T-helper 22 cell (primary cell): Measurements from ENCODE around the gene TMEM151B.
A peak's percentile ranks its signal among the peaks of the same experiment; 100 is the strongest.
"Not testable (repeated sequence)": the region's sequence is repeated elsewhere in the genome, so short reads cannot be mapped to it uniquely, and the experiment has no call there.

ENCODE experiments used
- DNase-seq: peaks from one replicate; pipeline ENCODE4 v3.0.0-alpha.2; 2020; ENCODE audit warnings: low read depth

The TMEM151B gene

DNA sequence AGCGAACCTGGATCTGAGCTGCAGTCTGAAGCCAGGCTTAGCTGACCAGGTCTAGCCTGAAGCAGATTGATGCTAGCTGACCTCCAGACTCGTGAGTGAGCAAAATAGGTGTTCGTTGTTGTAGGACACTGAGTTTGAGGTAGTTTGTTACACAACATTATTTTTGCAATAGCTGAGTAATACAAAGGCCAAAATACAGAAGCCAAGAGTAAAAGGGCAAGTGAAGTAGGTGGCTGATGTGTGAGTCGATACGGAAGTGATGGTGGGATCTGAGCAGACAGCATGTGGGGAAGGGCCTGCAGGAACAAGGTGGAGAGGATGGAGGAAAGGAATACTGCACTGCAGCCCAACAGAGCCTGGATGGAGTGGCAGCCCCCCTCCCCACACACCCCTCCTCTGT is 63.7 kb downstream of the TMEM151B start:
- no peak for DNase-seq

DNA sequence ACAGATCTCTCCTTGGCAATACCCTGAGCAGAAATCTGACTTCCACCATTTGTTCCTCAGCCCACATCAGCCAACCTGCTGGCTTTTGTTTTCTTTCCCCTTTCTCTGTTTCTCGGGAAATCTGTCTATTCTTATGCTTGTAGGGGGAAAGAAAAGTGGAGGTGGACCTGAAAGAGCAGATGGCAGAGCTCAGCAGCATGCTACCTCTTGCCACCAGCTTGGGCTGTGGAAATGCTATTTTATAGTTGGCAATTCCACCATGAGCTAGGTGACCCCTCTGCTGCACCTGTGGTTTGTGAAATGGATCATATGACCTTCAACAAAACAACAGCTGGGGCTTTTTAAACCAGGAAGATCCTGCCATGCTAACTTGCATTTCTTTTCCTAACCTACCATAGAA is 65.4 kb downstream of the TMEM151B start:
- DNase-seq = no peak

DNA sequence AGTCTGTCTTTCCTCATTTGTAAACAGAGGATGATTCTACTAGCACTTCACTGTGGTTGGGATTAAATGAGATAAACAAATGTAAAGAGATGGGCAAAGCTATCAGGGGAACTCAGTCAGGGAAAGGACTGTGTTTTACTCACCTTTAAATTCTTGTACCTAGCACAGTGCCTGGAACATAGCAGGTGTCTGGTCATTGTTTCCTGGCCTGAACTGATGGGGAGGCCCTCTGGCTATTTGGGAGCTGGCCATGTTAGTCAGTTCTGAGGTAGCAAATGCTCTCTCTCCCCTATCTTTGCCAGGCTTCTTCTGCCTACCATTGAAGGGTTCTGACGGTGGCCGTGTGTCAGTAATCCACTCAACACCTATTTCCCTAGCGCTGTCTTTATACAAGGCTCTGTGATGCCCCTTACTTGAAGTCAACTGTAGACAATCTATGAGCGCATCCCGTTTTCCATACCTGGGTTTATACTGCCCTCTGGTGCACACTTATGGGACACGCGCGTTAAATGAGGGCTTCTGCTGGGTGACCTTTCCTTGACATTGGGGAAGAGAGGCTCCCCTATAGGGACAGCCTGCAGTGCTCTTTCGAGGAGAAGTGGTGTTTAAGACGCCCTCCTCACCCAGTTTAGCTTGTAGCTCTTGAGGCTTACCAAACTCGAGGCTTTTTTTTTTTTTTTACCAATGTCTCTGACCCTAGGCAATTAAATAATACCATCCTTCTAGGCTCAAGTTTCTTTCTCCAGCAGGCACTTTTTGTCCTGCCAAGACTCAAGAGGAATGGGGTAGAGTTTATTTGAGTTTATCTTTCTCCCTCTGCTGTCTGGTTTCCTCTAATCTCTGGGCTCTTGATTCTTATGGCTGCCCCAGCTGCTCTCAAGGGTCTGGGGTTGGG is 68.2 kb downstream of the TMEM151B start:
- peak; percentile 21 for DNase-seq

GRCh38 chr6:44339301-44339700 is 69.1 kb downstream of the TMEM151B start:
- DNase-seq = no peak

DNA sequence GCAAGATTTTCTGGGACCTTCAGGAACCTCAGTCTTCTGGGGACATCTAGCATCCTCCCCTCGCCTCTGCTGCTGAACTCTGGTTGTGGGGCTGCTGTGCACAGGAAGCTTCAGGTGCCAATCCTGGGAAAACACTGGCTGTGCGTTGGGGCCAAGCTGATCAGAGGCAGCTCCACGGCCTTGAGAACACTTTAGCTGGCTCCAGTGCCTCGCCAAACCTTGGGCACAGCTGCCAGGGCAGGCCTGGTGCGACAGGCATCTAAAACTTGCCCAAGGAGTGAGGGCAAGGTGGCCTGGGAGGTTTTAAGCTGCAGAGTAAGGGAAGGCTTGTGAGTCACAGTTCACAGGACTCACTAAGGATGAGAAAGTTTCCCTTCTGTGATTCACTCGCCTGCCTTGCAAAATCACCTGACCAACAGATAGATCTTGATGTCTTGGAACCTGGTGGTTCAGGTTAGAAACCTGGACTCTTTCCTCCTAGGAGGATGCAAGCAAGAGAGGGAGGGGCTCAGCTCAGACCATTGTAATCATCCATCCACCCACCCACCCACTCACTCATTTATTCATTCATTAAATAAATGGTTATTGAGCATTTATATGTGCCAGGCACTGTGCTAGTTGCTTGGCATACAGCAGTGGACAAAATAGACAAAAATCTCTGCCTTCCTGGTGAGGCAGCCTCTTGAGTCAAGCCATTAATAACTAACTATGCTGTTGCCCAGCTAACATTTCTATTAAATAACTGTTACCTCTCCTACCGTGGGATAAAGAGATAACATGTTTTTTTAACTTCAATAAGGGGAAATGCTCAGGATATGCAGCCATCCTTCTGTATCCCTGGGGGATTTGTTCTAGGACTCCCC is 69.7 kb downstream of the TMEM151B start:
- DNase-seq = no peak

DNA sequence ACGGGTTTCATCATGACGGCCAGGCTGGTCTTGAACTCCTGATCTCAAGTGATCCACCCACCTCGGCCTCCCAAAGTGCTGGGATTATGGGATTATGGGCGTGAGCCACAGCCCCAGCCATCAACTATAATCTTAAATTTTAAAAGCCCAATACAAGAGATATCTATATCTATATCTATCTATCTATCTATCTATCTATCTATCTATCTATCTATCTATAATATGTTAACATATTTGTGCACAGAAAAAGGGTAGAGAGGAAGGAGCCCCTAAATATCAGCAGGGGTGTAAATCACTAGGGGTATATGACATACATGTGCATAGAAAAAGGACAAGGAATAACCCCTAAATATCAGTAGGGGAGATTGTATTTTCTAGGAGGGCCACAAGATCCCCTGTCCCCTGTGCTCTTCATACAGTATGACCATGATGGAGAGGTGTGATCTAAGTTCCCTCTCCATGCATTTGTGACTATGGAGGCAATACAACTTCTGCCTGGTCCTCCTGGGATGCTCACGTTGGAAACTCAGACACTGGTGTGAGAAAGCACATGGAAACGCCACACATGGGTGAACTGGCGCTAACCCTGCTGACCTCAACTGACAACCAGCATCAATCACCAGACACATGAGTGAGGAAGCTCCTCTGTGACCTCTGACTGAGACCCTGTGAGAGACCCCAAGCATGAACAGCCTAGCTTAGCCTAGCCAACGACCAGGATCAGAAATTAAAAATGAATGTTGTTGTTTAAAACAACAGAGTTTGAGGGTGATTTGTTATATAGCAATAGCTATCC is 71.0 kb downstream of the TMEM151B start:
- DNase-seq = no peak

DNA sequence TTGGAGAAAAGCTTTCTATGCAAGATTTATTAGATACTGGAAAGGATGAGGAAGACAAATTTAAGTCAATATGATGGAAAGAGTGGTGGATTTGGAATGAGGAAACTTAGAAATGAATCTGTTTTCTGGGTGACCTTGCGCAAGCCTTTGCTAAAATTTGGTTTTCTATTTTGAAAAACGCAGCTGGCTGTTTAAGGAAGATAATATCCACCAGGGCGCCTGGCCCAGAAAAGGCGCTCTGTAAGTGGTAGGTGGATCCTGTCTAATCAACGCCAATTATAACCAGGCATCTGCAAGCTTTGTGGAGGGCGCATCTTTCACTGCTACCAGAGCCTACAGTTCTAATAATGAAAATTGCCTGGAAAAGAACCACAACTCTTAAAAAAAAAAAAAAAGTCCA is 71.8 kb downstream of the TMEM151B start:
- DNase-seq = no peak

DNA sequence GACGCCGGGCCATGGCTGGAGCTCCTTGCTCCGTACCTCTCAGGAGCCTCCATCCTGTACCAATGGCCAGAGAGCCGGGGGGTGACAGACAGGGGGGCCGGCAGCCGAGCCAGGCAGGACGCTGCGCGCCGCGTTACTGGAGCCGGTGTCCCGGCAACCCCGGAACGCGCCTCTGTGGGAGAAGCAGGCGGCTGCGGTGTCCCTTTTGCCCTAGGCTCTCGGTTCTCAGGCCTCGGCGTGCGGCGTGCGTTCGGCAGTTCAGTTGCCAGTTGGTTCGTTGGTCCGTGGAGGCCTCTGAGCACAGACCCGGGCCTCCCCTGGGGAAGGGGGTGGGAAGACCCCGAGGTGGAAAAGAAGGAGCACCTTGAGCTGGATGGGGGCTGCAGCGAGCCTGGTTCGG is 72.2 kb downstream of the TMEM151B start, which contains the start of gene SPATS1:
SPATS1 (plus strand) TSS at position 162 of the 400 bp plus-strand sequence. CDS start 446 bp downstream, outside the sequence.
- DNase-seq = no peak

GRCh38 chr6:44346818-44347217 is 76.6 kb downstream of the TMEM151B start:
- not testable (repeated sequence) for DNase-seq

DNA sequence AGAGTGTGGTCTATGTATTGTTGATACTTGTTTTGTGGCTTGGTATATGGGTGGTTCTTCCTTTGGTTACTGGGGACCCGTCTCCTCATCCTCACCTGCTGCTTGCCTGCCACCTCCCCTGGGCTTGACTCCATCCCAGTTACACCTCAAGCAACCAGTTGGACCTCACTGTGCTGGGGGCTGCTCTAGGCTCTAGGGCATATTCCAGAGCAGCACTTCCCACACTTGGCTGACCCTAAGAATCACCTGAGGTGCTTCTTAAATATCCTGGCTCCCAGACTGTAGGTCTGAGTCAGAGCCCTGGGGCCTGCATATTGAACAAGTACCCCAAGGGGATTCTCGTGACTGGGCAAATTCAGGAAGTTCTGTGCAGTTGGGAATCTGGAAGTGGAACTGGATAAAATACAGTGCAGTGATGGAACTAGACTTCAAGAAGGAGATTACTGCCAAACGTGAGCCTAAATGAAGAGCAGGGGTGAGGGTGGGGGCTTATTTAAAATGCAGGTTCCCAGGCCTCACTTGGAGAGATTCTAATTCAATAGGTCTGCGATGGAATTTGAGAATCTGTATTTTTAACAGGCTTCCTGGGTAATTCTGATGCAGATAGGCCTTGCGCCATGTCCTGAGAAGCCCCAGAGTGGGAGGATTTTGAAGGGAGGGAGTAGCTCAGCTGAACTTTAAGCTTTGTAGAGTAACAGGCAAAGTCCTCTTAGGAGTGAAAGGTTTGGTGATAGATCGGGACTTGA is 79.8 kb downstream of the TMEM151B start:
- DNase-seq = no peak

DNA sequence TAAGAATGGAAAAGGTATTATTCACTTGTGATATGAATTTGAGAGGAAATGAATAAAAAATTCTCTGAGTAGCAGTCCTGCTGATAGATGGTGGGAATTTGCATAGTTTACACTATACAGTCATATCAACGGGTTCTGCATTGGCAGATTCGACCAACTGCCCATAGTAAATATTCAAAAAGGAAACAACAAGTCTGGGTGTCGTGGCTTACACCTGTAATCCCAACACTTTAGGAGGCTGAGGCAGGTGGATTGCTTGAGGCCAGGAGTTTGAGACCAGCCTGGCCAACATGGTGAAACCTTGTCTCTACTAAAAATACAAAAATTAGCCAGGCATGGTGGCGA is 80.4 kb downstream of the TMEM151B start:
- DNase-seq = not testable (repeated sequence)

DNA sequence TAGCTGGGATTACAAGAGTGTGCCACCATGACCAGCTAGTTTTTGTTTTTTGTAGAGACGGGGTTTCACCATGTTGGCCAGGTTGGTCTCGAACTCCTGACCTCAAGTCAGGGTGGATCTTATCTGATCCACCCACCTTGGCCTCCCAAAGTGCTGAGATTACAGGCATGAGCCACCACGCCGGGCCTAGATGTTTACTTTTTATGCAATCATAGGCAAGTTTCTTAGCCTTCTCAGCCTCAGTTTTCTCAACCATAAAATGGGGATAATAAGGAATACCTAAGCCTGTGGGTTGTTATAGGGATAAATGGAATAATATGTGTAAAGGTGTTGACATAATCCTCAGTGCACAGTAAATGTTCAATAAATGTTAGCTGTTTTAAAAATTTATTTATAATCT is 82.0 kb downstream of the TMEM151B start:
- no peak for DNase-seq

DNA sequence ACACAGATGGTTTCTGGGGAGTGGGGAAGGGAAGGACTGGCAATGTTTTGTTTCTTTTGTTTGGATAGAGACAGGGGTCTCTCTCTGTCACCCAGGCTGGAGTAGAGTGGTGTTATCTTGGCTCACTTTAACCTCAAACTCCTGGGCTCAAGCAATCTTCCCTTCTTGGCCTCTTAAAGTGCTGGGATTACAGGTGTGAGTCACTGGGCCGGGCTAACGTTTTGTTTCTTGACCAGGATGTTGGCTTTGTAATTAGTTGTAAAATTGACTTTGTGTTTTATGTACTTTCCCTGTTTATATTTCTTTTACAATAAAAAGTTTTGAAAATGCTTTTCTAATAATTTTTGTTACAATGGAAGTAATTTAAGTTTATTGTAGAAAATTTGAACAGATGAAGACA is 83.1 kb downstream of the TMEM151B start:
- DNase-seq = no peak

- no peak for DNase-seq
These were observed 85.4 kb downstream of the TMEM151B start for GRCh38 chr6:44355640-44356039.

DNA sequence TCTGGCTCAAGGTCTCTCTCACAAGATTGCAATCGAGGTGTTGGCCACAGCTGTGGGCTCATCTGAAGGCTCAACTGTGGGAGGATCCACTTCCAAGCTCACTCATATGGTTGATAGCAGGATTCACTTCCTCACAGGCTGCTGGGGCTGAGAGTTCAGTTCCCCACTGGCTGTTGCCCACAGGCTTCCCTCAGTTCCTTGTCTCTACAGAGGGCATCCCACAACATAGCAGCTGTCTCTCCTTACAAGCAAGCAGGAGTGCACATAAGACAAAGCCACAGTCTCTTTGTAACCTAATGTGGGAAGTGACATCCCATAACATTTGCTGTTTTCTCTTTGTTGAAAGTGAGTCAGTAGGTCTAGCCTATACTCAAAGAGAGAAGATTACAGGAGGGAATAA is 86.2 kb downstream of the TMEM151B start:
- DNase-seq = no peak
